ENCODE results near the gene TDRD1. TPM values are rescaled to one million over a fixed set of nuclear protein-coding genes. Genes with fewer than 3 reads are reported as not detected.

The TDRD1 gene
- total RNA-seq, 4 donors from 2014 or later = 0.12 to 0.42 TPM; not detected in 2

DNA sequence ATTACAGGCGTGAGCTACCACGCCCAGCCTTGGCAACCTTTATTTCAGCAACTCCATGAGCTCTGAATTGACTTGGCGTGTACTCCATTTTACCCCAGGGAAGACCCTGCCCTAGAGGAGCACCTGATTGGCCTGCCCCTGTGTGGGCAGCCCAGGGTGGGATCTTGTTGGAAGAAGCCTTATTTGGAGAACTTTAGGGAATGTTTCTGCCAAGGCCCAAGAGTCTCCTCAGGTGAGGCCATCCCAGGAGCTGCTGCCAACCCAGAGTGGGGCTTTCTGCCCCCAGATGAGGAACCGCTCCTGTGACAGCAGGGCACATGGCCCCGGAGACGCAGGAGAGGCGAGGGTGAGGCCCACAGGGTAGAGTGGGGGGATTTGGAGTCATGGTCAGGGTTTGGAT, 101.9 kb downstream of the TDRD1 start:
- no peak for TF ChIP-seq EP300 (IDR thresholded peaks at IDR 0.05)
- Histone ChIP-seq H3K27me3 (peaks cover 14% of the 10 kb centered on the region), H3K4me1 (no peaks in the 10 kb centered on the region), H3K4me3 (no peak overlapping the region), H3K9me3 (no peaks in the 10 kb centered on the region), H3K27ac (no peak overlapping the region), H3K36me3 (no peaks in the 10 kb centered on the region)
- 87% methylated on average over 3 of the region's 7 CpGs; no CpG with 5 or more reads in 1 of the 2 donors for WGBS, 2 donors (ENCODE audit: low coverage in 1 of 2)
- no peak for ATAC-seq

DNA sequence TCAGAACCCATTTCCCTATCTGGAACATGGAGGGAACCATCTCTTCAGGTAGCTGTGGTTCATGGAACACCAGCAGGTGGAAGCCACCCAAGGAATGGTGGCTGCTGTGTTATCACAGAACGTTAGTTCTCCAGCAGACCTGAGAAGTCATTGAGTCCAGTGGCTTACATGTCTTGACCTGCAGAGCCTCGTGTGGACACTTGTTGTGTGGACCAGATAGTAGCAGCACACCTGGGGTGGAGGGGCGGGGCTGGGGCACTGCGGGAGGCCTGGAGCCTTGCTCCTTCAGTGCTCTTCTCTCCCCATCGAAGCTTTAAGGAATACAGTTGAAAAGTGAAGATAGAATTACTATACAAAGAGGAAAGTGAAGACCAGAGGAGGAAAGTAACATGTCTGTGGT, 102.3 kb downstream of the TDRD1 start:
- H3K27ac ChIP-seq = no peak overlapping the region
- no peaks in the 10 kb centered on the region for H3K4me1 ChIP-seq
- H3K27me3 ChIP-seq = peaks cover 14% of the 10 kb centered on the region
- TF ChIP-seq, protein P1, sequence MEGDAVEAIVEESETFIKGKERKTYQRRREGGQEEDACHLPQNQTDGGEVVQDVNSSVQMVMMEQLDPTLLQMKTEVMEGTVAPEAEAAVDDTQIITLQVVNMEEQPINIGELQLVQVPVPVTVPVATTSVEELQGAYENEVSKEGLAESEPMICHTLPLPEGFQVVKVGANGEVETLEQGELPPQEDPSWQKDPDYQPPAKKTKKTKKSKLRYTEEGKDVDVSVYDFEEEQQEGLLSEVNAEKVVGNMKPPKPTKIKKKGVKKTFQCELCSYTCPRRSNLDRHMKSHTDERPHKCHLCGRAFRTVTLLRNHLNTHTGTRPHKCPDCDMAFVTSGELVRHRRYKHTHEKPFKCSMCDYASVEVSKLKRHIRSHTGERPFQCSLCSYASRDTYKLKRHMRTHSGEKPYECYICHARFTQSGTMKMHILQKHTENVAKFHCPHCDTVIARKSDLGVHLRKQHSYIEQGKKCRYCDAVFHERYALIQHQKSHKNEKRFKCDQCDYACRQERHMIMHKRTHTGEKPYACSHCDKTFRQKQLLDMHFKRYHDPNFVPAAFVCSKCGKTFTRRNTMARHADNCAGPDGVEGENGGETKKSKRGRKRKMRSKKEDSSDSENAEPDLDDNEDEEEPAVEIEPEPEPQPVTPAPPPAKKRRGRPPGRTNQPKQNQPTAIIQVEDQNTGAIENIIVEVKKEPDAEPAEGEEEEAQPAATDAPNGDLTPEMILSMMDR (IDR thresholded peaks at IDR 0.05) = no peak
- TF ChIP-seq POLR2A (IDR thresholded peaks at IDR 0.05) = no peak
- no peak for TF ChIP-seq POLR2AphosphoS5 (IDR thresholded peaks at IDR 0.05)
- no peak for TF ChIP-seq EP300 (IDR thresholded peaks at IDR 0.05)
- H3K4me3 ChIP-seq = no peak overlapping the region
- whole genome bisulfite sequencing, 2 donors (ENCODE audit: low coverage in 1 of 2) = 38 to 83% methylated on average over 1 to 2 of the region's 5 CpGs
- ATAC-seq = no peak
- H3K36me3 ChIP-seq = no peaks in the 10 kb centered on the region
- H3K9me3 ChIP-seq = no peaks in the 10 kb centered on the region

Small RNA genes within 50 kb of the gene (small RNA-seq; reads per million reads assigned to genes)
- 0 reads per million in 4 donors for gene RF02277

Other genes with a start within 250 kb of the TDRD1 start
- 1 to 10 TPM; 1.8 to 9.1 (median 6.8) TPM for gene ADRB1, start 135.5 kb upstream of the TDRD1 start, total RNA-seq
- gene CCDC186, start 5.2 kb upstream of the TDRD1 start, total RNA-seq = 10 to 100 TPM; 15.8 to 24.7 (median 20.4) TPM
- under 1 TPM in 2 of 4 donors, not detected in 2; 0.13 to 0.25 TPM for gene VWA2, start 59.9 kb downstream of the TDRD1 start, total RNA-seq
- 10 to 100 TPM; 20.5 to 29.5 (median 23.9) TPM for gene AFAP1L2, start 225.1 kb downstream of the TDRD1 start, total RNA-seq